ENCODE measurements around the gene MRPL24.

Gene MRPL24

DNA sequence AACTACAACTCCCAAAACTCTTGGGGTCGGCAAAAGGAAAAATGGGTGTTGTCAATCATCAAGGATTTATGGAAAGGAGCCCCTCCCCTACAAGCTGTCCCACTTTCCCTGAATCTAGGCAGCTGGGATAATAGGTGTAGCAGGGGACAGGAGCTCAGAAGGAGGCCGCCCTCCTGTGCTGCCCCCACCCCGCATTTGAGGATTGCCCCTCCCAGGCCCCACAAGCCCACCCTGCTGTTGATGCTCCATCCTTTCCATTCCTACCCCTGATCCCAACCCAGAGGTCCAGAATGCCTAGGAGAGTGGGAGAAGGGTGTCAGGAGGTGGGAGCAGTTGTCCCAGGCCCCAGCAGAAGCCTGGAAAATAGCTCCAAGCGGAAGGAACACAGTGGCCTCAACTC is 1.9 kb upstream of the MRPL24 start:
- FAIRE-seq (no peak), DNase-seq (ENCODE audit: insufficient read length, low spot score) (no peak)
- TF ChIP-seq, protein P1, sequence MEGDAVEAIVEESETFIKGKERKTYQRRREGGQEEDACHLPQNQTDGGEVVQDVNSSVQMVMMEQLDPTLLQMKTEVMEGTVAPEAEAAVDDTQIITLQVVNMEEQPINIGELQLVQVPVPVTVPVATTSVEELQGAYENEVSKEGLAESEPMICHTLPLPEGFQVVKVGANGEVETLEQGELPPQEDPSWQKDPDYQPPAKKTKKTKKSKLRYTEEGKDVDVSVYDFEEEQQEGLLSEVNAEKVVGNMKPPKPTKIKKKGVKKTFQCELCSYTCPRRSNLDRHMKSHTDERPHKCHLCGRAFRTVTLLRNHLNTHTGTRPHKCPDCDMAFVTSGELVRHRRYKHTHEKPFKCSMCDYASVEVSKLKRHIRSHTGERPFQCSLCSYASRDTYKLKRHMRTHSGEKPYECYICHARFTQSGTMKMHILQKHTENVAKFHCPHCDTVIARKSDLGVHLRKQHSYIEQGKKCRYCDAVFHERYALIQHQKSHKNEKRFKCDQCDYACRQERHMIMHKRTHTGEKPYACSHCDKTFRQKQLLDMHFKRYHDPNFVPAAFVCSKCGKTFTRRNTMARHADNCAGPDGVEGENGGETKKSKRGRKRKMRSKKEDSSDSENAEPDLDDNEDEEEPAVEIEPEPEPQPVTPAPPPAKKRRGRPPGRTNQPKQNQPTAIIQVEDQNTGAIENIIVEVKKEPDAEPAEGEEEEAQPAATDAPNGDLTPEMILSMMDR (IDR thresholded peaks at IDR 0.05; ENCODE audit: insufficient read depth, missing control alignments) = no peak

DNA sequence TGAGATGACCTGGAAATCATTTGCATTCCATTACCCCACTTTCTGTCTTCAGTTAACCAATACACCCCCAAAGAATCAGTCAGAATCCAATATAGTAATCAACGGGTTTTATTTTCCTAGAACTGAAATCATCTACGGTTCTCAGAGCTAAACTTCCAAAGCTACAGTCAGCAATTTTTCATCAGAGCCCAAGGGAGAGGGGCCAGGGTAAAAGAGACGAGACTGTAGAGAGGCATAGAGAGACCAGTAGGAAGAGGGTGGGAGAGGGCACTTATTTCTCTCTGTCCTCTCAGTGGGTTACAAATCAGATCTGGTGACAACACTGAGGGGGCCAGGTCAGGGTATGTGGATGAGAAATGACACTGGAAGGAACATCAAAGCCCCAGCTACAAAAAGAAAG is 1.1 kb upstream of the MRPL24 start:
- DNase-seq (ENCODE audit: insufficient read length, low spot score) (no peak), FAIRE-seq (no peak)
- TF ChIP-seq, protein P1 (IDR thresholded peaks at IDR 0.05; ENCODE audit: insufficient read depth, missing control alignments) = no peak

DNA sequence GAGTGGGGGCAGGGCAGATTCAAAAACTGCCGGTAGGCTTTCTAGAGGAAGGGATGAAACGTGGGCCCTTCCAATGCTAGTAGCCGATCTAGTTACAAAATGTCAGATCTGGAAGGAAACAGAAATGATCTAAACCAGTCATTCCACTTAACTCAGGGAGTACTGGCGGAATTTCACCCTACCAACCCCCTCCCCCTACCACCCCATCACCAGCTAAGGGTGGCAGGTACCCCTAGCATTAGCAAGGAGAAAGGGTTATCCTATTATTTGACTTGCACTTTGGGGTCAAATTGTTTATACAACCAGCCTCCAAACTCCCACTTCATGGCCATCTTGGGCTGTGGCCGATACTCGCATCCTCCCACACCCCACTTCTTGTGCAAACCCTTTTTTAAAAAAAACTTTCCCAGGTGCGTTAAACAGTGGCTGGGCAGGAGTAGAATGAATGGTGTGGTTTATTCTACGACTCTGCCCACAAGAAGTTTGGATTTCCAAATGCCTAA is 644 bp upstream of the MRPL24 start:
- no peak for DNase-seq (ENCODE audit: insufficient read length, low spot score)
- no peak for FAIRE-seq
- TF ChIP-seq, protein P1 (IDR thresholded peaks at IDR 0.05; ENCODE audit: insufficient read depth, missing control alignments) = no peak

DNA sequence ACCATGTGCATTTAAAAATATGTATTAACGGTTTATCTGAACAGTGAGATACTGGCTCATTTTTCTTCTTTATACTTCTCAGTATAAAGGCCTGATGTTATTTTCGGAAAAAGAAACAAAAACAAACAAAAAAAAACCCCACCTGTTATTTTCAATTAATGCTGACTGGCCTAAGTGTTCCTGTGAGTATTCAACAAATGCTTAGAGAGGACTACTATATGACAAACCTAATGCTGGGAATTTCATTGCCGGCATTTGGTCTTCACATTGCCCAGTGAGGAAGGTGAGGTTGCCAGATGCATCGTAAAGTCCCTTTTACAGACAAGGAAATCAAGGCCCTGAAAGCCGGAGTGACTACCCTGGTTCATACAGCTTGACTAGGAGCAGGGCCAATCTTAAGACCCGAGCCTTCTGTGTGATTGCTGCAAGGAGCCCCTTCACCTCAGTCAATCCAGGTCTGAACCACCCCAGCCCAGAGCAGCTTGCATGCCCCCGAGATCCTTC is 599 bp downstream of the MRPL24 start:
- DNase-seq (ENCODE audit: insufficient read length, low spot score) (no peak), FAIRE-seq (no peak)
- TF ChIP-seq, protein P1 (IDR thresholded peaks at IDR 0.05; ENCODE audit: insufficient read depth, missing control alignments) = no peak

DNA sequence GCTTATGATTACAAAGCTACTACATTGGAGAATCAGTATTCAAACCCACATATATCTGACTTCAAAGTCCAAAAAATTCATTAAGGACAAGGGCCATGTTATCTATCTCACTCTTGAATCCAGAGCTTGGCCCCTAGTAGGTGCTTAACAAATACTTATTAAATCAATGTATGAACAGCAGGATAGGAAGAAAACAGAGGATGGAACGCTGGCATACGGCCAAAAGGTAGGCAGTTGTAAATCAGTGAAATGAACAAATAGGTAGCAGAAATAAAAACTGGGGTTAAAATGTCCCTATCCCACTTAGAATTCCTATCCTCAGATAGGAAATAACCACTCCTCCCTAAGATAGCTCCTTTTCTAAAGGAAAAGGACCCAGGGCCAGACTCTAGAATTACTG is 2.0 kb downstream of the MRPL24 start:
- FAIRE-seq = no peak

DNA sequence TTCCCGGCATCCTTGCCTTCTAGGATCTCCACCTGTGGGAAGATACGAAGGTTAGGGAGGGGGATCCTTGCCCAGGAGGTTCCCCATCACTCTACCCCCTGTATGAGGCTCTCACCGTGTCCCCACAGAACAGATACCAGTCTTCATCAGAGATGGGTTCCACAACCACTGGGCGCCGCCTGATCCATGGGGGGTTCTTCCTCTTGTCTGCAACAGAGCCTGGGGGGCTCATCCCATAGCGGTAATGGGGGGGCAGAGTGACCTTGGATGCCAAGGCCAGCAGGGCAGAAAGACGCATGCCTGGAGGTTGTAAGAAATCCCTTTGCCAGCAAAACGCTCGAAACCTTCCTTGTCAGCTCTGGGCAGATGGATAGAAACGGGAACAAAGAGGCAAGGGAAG is 2.5 kb downstream of the MRPL24 start:
- FAIRE-seq = no peak
- TF ChIP-seq, protein P1 (IDR thresholded peaks at IDR 0.05; ENCODE audit: insufficient read depth, missing control alignments) = no peak
- no peak for DNase-seq (ENCODE audit: insufficient read length, low spot score)

More for the DNA sequence above, 2.0 kb downstream of the MRPL24 start:
- TF ChIP-seq, protein P1 (IDR thresholded peaks at IDR 0.05; ENCODE audit: insufficient read depth, missing control alignments) = no peak
- DNase-seq (ENCODE audit: insufficient read length, low spot score) = no peak

DNA sequence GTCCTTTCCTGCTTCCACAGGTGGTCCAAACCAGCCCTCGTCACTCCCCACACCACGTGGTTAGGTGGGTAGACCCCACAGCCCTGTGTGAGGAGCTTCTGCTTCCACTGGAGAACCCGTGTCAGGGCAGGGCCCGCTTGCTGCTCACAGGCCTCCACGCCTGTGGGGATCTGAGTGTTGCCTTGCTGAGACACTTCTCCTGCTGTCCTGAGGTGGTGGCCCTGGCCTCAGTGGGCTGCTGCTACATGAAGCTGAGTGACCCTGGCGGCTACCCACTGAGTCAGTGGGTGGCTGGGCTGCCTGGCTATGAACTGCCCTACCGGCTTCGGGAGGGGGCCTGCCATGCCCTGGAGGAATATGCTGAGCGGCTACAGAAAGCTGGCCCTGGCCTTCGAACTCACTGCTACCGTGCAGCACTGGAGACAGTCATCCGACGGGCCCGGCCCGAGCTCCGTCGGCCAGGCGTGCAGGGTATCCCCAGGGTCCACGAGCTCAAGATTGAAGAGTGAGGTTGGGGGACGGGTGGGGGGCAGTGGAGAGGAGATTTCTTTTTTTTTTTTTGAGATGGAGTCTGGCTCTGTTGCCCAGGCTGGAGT is 6.8 kb downstream of the MRPL24 start:
- TF ChIP-seq, protein P1 (IDR thresholded peaks at IDR 0.05; ENCODE audit: insufficient read depth, missing control alignments) = no peak
- FAIRE-seq = no peak
- no peak for DNase-seq (ENCODE audit: insufficient read length, low spot score)

Data from D721Med (cell line).